Left lung (tissue), 10 donors: ENCODE data around the gene STK24. TPM values are rescaled to one million over a fixed set of nuclear protein-coding genes. Genes with fewer than 3 reads are reported as not detected.

Experiments used
- ATAC-seq: fragments of 200-7000 bp; cut with Tn5 transposase; one replicate; pipeline ENCODE4 v1.9.1; 2020; ENCODE audit warnings: moderate library complexity
- DNase-seq, 4 donors: peaks; one replicate each; pipeline ENCODE4 v3.0.0-alpha.2; 2013 to 2020
- H3K27ac ChIP-seq, 2 donors: fragments of 200-600 bp; sonication (generic) in 1 of 2; one replicate each; pipeline versions ENCODE4 v1.5.0 to v1.8.0; 2020 to 2021
- H3K27me3 ChIP-seq, 2 donors: fragments of 200-600 bp; sonication (generic) in 1 of 2; one replicate each; pipeline versions ENCODE4 v1.5.0 to v1.8.0; 2020 to 2021
- H3K36me3 ChIP-seq, 2 donors: fragments of 200-600 bp; sonication (generic) in 1 of 2; one replicate each; pipeline versions ENCODE4 v1.5.0 to v1.8.0; 2020 to 2021
- H3K4me1 ChIP-seq, 2 donors: fragments of 200-600 bp; one replicate each; pipeline ENCODE4 v1.8.0; 2021
- H3K4me3 ChIP-seq, 2 donors: fragments of 200-600 bp; sonication (generic) in 1 of 2; one replicate each; pipeline versions ENCODE4 v1.5.0 to v1.8.0; 2020 to 2021; ENCODE audit warnings: mild to moderate bottlenecking in 1 of 2
- H3K9me3 ChIP-seq, 2 donors: fragments of 200-600 bp; sonication (generic) in 1 of 2; one replicate each; pipeline versions ENCODE4 v1.5.0 to v1.8.0; 2020 to 2021
- intact Hi-C, 2 donors: fragments of 100-400 bp; cut with DNase I; formaldehyde crosslinking; loops; one replicate each; pipeline versions ENCODE4 v1.11.2 to v1.14.2; 2022
- polyA plus RNA-seq, 6 donors: library from polyadenylated mRNA; unstranded; fragments of 120-200 nt; gene quantifications; one replicate each; pipeline ENCODE4 v1.2.1, GENCODE V29; 2013; ENCODE audit not compliant: insufficient read length in 6 of 6
- total RNA-seq, 2 donors: library from RNA; stranded (reverse); fragmentation: NEBNext Ultra II Directional; extraction: Animal tissue kit (Norgen Biotek cat#: 25700); gene quantifications; one replicate each; pipeline ENCODE4 v1.2.1, GENCODE V29; 2021
- TF ChIP-seq, protein P1 (sequence below), 2 donors: fragments of 200-600 bp; sonication (generic) in 1 of 2; IDR thresholded peaks; one replicate each; pipeline versions ENCODE4 v1.5.0 to v1.8.0; 2021; ENCODE audit warnings: antibody characterized with exemption in 2 of 2
- donor health status: DM: no; HTN: yes; CAD: no.
- donor health status: DM: no; HTN: no; CAD: no.

STK24 gene
- total and polyA plus RNA-seq, 8 donors: 65.6 to 84.0 (median 75.0) TPM

DNA sequence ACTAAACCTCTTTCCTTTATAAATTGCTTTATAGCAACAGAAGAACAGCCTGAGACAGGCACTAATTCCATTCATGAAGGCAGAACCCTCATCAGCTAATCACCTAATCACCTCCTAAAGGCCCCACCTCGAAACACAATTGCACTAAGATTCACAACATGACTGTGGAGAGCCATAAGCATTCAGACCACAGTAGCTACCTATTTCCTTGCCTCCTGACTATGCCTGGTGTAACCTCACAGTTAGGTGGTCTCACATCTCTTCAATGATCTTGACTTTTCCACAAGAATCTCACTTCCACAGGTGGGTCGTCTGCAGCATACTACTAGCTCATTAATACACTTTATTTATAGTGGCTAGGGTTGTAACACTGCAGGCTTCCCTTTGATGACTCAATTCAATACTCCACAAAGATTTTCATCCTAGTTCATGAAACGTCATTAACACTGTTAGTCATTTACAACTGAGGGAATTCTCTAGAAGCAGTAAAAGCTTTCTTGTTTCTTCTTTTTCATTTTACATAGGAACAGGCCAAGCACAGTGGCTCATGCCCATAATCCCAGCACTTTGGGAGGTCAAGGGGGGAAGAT is 27.1 kb downstream of the STK24 start:
- no peaks in the 10 kb centered on the region for H3K27me3 ChIP-seq
- DNase-seq (no peak), ATAC-seq (no peak)
- peaks cover 0 to 58% of the 10 kb centered on the region in 2 donors for H3K4me1 ChIP-seq
- H3K27ac ChIP-seq: peak overlapping the region in 1 of 2 donors; percentile 52
- TF ChIP-seq, protein P1, sequence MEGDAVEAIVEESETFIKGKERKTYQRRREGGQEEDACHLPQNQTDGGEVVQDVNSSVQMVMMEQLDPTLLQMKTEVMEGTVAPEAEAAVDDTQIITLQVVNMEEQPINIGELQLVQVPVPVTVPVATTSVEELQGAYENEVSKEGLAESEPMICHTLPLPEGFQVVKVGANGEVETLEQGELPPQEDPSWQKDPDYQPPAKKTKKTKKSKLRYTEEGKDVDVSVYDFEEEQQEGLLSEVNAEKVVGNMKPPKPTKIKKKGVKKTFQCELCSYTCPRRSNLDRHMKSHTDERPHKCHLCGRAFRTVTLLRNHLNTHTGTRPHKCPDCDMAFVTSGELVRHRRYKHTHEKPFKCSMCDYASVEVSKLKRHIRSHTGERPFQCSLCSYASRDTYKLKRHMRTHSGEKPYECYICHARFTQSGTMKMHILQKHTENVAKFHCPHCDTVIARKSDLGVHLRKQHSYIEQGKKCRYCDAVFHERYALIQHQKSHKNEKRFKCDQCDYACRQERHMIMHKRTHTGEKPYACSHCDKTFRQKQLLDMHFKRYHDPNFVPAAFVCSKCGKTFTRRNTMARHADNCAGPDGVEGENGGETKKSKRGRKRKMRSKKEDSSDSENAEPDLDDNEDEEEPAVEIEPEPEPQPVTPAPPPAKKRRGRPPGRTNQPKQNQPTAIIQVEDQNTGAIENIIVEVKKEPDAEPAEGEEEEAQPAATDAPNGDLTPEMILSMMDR (IDR thresholded peaks at IDR 0.05): no peak
- H3K36me3 ChIP-seq: peaks cover 0 to 5% of the 10 kb centered on the region in 2 donors
- no peaks in the 10 kb centered on the region for H3K9me3 ChIP-seq
- H3K4me3 ChIP-seq: no peak overlapping the region
- intact Hi-C loops: no loop called here

DNA sequence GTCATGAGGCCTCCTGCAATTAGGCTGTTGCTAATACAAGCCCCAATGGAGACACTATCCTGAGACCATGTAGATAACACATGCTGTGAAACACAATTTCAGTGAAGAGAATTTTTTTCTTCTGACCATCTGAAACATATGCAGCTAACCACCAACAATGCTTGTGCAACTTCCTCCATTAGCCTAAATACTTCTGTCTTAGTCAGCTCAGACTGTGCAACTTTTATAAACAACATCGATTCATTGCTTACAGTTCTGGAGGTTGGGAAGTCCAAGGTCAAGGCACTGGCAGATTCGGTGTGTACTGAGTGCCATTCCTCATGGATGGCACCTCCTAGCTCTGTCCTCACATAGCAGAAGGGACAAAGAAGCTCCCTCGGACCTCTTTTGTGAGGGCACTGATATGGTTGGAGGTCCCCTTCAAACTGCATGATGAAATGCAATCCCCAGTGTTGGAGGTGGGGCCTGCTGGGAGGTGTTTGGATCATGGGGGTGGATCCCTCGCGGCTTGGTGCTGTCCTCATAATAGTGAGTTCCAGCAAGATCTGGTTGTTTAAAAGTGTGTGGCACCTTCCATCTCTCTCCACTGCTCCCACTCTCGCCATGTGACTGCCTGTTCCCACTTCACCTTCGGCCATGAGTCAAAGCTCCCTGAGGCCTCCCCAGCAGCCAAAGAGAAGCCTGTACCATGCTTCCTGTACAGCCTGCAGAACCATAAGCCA is 27.7 kb downstream of the STK24 start:
- peak overlapping the region in 1 of 2 donors; percentile 52 for H3K27ac ChIP-seq
- TF ChIP-seq, protein P1 (IDR thresholded peaks at IDR 0.05): no peak
- H3K4me3 ChIP-seq: no peak overlapping the region
- no peaks in the 10 kb centered on the region for H3K9me3 ChIP-seq
- ATAC-seq (peak; percentile 65), DNase-seq (no peak)
- peaks cover 0 to 5% of the 10 kb centered on the region in 2 donors for H3K36me3 ChIP-seq
- H3K27me3 ChIP-seq: no peaks in the 10 kb centered on the region
- intact Hi-C loops: no loop called here
- peaks cover 0 to 58% of the 10 kb centered on the region in 2 donors for H3K4me1 ChIP-seq

DNA sequence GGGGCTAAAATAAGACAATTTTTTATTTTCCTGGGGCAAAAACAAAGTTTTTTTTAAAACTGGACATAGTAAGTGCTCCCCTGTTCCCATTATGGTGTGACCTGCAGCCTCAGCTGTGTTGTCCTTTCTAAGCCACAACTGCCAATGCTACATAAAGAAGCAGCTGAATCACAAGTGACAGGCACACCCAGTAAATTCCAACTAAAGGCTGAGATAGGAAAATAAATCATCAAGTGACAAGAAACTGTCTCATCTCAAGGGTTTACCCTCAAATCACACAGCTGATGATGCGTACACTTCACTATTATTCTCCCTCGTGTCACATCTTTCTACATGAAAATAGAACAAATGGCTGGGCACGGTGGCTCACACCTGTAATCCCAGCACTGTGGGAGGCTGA is 28.7 kb downstream of the STK24 start:
- Histone ChIP-seq H3K9me3 (no peaks in the 10 kb centered on the region), H3K27me3 (no peaks in the 10 kb centered on the region), H3K4me3 (no peak overlapping the region), H3K36me3 (peaks cover 0 to 5% of the 10 kb centered on the region in 2 donors), H3K4me1 (peaks cover 5 to 58% of the 10 kb centered on the region in 2 donors), H3K27ac (peak overlapping the region in 1 of 2 donors; percentile 52)
- DNase-seq (no peak), ATAC-seq (no peak)
- TF ChIP-seq, protein P1 (IDR thresholded peaks at IDR 0.05): no peak
- intact Hi-C loops: no loop called here

GRCh38 chr13:98547455-98547854 is 29.5 kb downstream of the STK24 start:
- Histone ChIP-seq H3K4me3 (no peak overlapping the region), H3K4me1 (peaks cover 11 to 60% of the 10 kb centered on the region in 2 donors), H3K27me3 (no peaks in the 10 kb centered on the region), H3K27ac (no peak overlapping the region), H3K36me3 (peaks cover 0 to 5% of the 10 kb centered on the region in 2 donors), H3K9me3 (no peaks in the 10 kb centered on the region)
- ATAC-seq (no peak), DNase-seq (no peak)
- TF ChIP-seq, protein P1 (IDR thresholded peaks at IDR 0.05): no peak
- intact Hi-C loops: no loop called here

DNA sequence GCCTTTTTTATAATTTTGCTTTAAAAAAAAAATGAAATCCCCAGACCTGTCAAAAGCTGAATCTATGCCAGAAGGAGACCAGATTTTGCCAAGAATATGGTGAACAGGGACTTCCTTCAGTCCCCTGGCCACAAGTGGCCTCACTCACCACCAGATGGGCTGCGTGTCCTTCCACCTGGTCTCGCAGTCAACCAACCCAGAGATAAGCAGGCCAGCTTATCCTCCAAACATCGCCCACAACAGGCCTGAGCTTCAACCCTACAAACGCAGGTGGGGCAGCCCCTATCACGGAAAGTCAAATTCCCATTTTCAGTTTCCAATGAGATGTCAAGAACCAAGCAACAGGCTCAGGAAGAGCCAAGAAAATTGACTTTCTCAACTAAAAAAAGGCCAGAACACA is 30.5 kb downstream of the STK24 start:
- peaks cover 0 to 5% of the 10 kb centered on the region in 2 donors for H3K36me3 ChIP-seq
- no peak overlapping the region for H3K4me3 ChIP-seq
- DNase-seq: no peak
- TF ChIP-seq, protein P1 (IDR thresholded peaks at IDR 0.05): no peak
- ATAC-seq: no peak
- intact Hi-C loops: no loop called here
- H3K9me3 ChIP-seq: no peaks in the 10 kb centered on the region
- no peak overlapping the region for H3K27ac ChIP-seq
- H3K4me1 ChIP-seq: peaks cover 21 to 69% of the 10 kb centered on the region in 2 donors
- H3K27me3 ChIP-seq: no peaks in the 10 kb centered on the region
